Neural cell (in vitro differentiated cells): ENCODE data around the gene MUC12. TPM values are rescaled to one million over a fixed set of nuclear protein-coding genes. Genes with fewer than 3 reads are reported as not detected.

Source experiments
- H2AFZ ChIP-seq: fragments of 200-600, 300-800 bp; sonication (generic), shearing (Covaris generic); 2 replicates; pipeline ENCODE4 v1.6.0; 2014; ENCODE audit warnings: low read depth, mild to moderate bottlenecking, antibody characterized with exemption, low read length, moderate library complexity
- H3F3A ChIP-seq: fragments of 200-600 bp; shearing (Covaris generic); 2 replicates; pipeline ENCODE4 v1.6.1; 2016; ENCODE audit warnings: mild to moderate bottlenecking, moderate library complexity, mixed read lengths, antibody characterized with exemption, low read length; ENCODE audit not compliant: insufficient read depth, poor library complexity, severe bottlenecking
- H3K27ac ChIP-seq: fragments of 200-600, 300-800 bp; sonication (generic), shearing (Covaris generic); 2 replicates; pipeline ENCODE4 v1.5.1; 2014; ENCODE audit warnings: mild to moderate bottlenecking, low read length, moderate library complexity
- H3K27me3 ChIP-seq: fragments of 300-800, 200-600 bp; sonication (generic), shearing (Covaris generic); 2 replicates; pipeline ENCODE4 v1.6.0; 2014; ENCODE audit warnings: mild to moderate bottlenecking, low read depth, low read length, moderate library complexity; ENCODE audit not compliant: insufficient read depth
- H3K36me3 ChIP-seq: fragments of 300-800, 200-600 bp; sonication (generic), shearing (Covaris generic); 2 replicates; pipeline ENCODE4 v1.5.1; 2014; ENCODE audit warnings: mild to moderate bottlenecking, antibody characterized with exemption, low read length, moderate library complexity; ENCODE audit not compliant: insufficient read depth
- H3K4me2 ChIP-seq: fragments of 300-800, 200-600 bp; sonication (generic), shearing (Covaris generic); 2 replicates; pipeline ENCODE4 v1.6.0; 2014; ENCODE audit warnings: mild to moderate bottlenecking, low read length
- H3K4me3 ChIP-seq: fragments of 300-800, 200-600 bp; sonication (generic), shearing (Covaris generic); 2 replicates; pipeline ENCODE4 v1.5.1; 2014; ENCODE audit warnings: mild to moderate bottlenecking, low read length, moderate library complexity
- H3K79me2 ChIP-seq: fragments of 200-600 bp; shearing (Covaris generic); replicated peaks from 2 replicates; pipeline ENCODE4 v1.6.0; 2014; ENCODE audit warnings: mild to moderate bottlenecking, low read length, moderate library complexity; ENCODE audit not compliant: insufficient read depth
- H3K9ac ChIP-seq: fragments of 300-800, 200-600 bp; sonication (generic), shearing (Covaris generic); 2 replicates; pipeline ENCODE4 v1.6.1; 2016; ENCODE audit warnings: mild to moderate bottlenecking, low read length, mixed read lengths
- H3K9me2 ChIP-seq: fragments of 200-600 bp; shearing (Covaris generic); 2 replicates; pipeline ENCODE4 v1.6.1; 2016; ENCODE audit warnings: mild to moderate bottlenecking, low read length, mixed read lengths; ENCODE audit not compliant: insufficient read depth
- H3K9me3 ChIP-seq: fragments of 200-600, 300-800 bp; sonication (generic), shearing (Covaris generic); 2 replicates; pipeline ENCODE4 v1.6.1; 2016; ENCODE audit warnings: mild to moderate bottlenecking, mixed run types, low read length, moderate library complexity, mixed read lengths
- H4K20me1 ChIP-seq: fragments of 200-600 bp; shearing (Covaris generic); 2 replicates; pipeline ENCODE4 v1.6.1; 2016; ENCODE audit warnings: mild to moderate bottlenecking, mixed run types; ENCODE audit not compliant: insufficient read depth
- EP300 ChIP-seq: fragments of 450-650 bp; conservative IDR thresholded peaks from 2 replicates; pipeline ENCODE4 v1.6.1; 2014; ENCODE audit warnings: antibody characterized with exemption, mild to moderate bottlenecking, moderate library complexity; ENCODE audit not compliant: poor library complexity, severe bottlenecking
- EZH2 ChIP-seq: fragments of 200-600, 300-800 bp; shearing (Covaris generic), sonication (generic); IDR thresholded peaks from 2 replicates; pipeline ENCODE4 v1.6.1; 2014; ENCODE audit warnings: antibody characterized with exemption, low read length, borderline replicate concordance, mild to moderate bottlenecking; ENCODE audit not compliant: insufficient read depth, poor library complexity, severe bottlenecking
- MXI1 ChIP-seq: fragments of 450-650 bp; conservative IDR thresholded peaks from 2 replicates; pipeline ENCODE4 v1.6.1; 2014; ENCODE audit warnings: antibody characterized with exemption, mild to moderate bottlenecking; ENCODE audit not compliant: poor library complexity, severe bottlenecking
- POLR2AphosphoS5 ChIP-seq: IDR thresholded peaks from 2 replicates; pipeline ENCODE4 v1.6.1; 2012
- RAD21 ChIP-seq: fragments of 450-650 bp; conservative IDR thresholded peaks from 2 replicates; pipeline ENCODE4 v1.6.1; 2014; ENCODE audit warnings: antibody characterized with exemption, mild to moderate bottlenecking, moderate library complexity
- SMC3 ChIP-seq: fragments of 450-650 bp; conservative IDR thresholded peaks from 2 replicates; pipeline ENCODE4 v1.6.1; 2014; ENCODE audit warnings: antibody characterized with exemption, mild to moderate bottlenecking, moderate library complexity; ENCODE audit not compliant: poor library complexity
- TAF1 ChIP-seq: IDR thresholded peaks from 2 replicates; pipeline ENCODE4 v1.6.1; 2012; ENCODE audit warnings: low read depth
- polyA plus RNA-seq: library from polyadenylated mRNA; depleted of rRNA; stranded (reverse); fragments of >200 nt; gene quantifications from 2 replicates; pipeline ENCODE4 v1.2.3, GENCODE V29; 2014
- TF ChIP-seq, protein P1 (sequence below): fragments of 450-650 bp; IDR thresholded peaks from 2 replicates; pipeline ENCODE4 v1.5.1; 2014; ENCODE audit warnings: antibody characterized with exemption, mild to moderate bottlenecking, moderate library complexity; ENCODE audit not compliant: poor library complexity, severe bottlenecking
- TF ChIP-seq, protein P2 (sequence below): IDR thresholded peaks from 2 replicates; pipeline ENCODE4 v1.6.1; 2012; ENCODE audit warnings: borderline replicate concordance

Gene MUC12
- polyA plus RNA-seq, 1 donor from 2014 or later: not detected

DNA sequence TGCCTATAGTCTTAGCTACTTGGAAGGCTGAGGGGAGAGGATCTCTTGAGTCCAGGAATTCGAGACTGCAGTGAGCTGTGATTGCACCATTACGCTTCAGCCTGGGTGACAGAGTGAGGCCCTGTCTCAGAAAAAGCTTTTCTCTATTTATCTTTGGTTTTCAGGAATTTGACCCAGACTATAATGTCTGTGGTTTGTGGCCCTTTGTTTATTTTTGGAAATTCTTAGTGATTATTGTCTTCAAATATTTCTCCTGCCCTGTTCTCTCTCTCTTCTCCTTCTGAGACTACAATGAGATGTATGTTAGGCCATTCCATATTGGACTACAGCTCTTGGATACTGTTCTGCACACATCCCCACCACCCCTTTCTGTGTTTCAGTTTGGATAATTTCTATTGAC, 4.7 kb downstream of the MUC12 start:
- Histone ChIP-seq H3K9me3 (no peaks in the 10 kb centered on the region), H3K27ac (no peak overlapping the region), H3F3A (no peaks in the 10 kb centered on the region), H2AFZ (no peak overlapping the region), H3K4me3 (no peak overlapping the region), H3K27me3 (no peaks in the 10 kb centered on the region), H3K9me2 (no peaks in the 10 kb centered on the region), H4K20me1 (no peaks in the 10 kb centered on the region), H3K9ac (no peak overlapping the region), H3K36me3 (no peaks in the 10 kb centered on the region), H3K4me2 (no peak overlapping the region), H3K79me2 (no peaks in the 10 kb centered on the region)
- TF ChIP-seq TAF1 (no peak), RAD21 (no peak), SMC3 (no peak), POLR2AphosphoS5 (no peak), EP300 (no peak), EZH2 (no peak), MXI1 (no peak)
- TF ChIP-seq, protein P1, sequence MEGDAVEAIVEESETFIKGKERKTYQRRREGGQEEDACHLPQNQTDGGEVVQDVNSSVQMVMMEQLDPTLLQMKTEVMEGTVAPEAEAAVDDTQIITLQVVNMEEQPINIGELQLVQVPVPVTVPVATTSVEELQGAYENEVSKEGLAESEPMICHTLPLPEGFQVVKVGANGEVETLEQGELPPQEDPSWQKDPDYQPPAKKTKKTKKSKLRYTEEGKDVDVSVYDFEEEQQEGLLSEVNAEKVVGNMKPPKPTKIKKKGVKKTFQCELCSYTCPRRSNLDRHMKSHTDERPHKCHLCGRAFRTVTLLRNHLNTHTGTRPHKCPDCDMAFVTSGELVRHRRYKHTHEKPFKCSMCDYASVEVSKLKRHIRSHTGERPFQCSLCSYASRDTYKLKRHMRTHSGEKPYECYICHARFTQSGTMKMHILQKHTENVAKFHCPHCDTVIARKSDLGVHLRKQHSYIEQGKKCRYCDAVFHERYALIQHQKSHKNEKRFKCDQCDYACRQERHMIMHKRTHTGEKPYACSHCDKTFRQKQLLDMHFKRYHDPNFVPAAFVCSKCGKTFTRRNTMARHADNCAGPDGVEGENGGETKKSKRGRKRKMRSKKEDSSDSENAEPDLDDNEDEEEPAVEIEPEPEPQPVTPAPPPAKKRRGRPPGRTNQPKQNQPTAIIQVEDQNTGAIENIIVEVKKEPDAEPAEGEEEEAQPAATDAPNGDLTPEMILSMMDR: no peak
- TF ChIP-seq, protein P2, sequence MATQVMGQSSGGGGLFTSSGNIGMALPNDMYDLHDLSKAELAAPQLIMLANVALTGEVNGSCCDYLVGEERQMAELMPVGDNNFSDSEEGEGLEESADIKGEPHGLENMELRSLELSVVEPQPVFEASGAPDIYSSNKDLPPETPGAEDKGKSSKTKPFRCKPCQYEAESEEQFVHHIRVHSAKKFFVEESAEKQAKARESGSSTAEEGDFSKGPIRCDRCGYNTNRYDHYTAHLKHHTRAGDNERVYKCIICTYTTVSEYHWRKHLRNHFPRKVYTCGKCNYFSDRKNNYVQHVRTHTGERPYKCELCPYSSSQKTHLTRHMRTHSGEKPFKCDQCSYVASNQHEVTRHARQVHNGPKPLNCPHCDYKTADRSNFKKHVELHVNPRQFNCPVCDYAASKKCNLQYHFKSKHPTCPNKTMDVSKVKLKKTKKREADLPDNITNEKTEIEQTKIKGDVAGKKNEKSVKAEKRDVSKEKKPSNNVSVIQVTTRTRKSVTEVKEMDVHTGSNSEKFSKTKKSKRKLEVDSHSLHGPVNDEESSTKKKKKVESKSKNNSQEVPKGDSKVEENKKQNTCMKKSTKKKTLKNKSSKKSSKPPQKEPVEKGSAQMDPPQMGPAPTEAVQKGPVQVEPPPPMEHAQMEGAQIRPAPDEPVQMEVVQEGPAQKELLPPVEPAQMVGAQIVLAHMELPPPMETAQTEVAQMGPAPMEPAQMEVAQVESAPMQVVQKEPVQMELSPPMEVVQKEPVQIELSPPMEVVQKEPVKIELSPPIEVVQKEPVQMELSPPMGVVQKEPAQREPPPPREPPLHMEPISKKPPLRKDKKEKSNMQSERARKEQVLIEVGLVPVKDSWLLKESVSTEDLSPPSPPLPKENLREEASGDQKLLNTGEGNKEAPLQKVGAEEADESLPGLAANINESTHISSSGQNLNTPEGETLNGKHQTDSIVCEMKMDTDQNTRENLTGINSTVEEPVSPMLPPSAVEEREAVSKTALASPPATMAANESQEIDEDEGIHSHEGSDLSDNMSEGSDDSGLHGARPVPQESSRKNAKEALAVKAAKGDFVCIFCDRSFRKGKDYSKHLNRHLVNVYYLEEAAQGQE: no peak

DNA sequence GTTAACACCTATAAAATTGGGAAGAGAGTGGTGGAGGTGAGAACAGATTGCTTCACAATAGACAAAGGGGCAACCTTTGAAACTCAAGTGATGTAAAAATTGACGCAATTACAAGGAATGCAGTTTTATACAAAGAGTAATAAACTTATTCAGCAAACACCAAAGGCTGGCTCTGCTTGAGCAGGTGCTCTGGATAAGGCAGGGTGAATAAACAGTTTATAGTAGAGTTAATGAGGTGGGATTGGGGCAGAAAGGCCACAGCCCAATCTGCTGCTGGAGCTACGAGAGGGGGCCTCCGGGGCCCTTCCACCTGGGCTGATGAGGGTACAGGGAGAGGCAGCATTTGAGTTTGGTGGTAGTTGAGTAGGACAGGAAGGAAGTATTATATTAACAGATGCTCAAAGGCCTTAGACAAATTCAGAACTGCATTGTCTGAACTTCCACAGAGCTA, 6.0 kb downstream of the MUC12 start:
- Histone ChIP-seq H3K9me3 (no peaks in the 10 kb centered on the region), H3K27me3 (no peaks in the 10 kb centered on the region), H4K20me1 (no peaks in the 10 kb centered on the region), H3K4me3 (no peak overlapping the region), H2AFZ (no peak overlapping the region), H3K79me2 (no peaks in the 10 kb centered on the region), H3K4me2 (no peak overlapping the region), H3K9me2 (no peaks in the 10 kb centered on the region), H3K27ac (no peak overlapping the region), H3K36me3 (no peaks in the 10 kb centered on the region), H3F3A (no peaks in the 10 kb centered on the region), H3K9ac (no peak overlapping the region)
- TF ChIP-seq, protein P2: no peak
- TF ChIP-seq SMC3 (no peak), RAD21 (no peak), POLR2AphosphoS5 (no peak), MXI1 (no peak), TAF1 (no peak), EZH2 (no peak), EP300 (no peak)
- TF ChIP-seq, protein P1: no peak
